Stimulated activated CD8-positive, alpha-beta memory T cell treated with anti-CD3 and anti-CD28 coated beads, Interleukin-7, amount 100 ng/mL, for 24 hours (primary cell): ENCODE measurements around the gene KIF23.
"Not testable (repeated sequence)": the region's sequence is repeated elsewhere in the genome, so short reads cannot be mapped to it uniquely, and the experiment has no call there.

Source experiments
- DNase-seq: peaks from one replicate; pipeline ENCODE4 v3.0.0-alpha.2; 2020; ENCODE audit warnings: low read depth

The KIF23 gene

GRCh38 chr15:69434679-69435078 lies 20.5 kb downstream of the KIF23 start:
- DNase-seq: no peak

GRCh38 chr15:69435985-69436384 lies 21.8 kb downstream of the KIF23 start:
- no peak for DNase-seq

- no peak for DNase-seq
Measured at GRCh38 chr15:69436951-69437350, 22.8 kb downstream of the KIF23 start.

GRCh38 chr15:69439623-69440022 lies 25.5 kb downstream of the KIF23 start:
- DNase-seq: no peak

GRCh38 chr15:69443032-69443611 lies 29.0 kb downstream of the KIF23 start:
- DNase-seq: no peak

GRCh38 chr15:69444686-69445085 lies 30.5 kb downstream of the KIF23 start:
- no peak for DNase-seq

GRCh38 chr15:69446953-69447352 lies 32.8 kb downstream of the KIF23 start:
- no peak for DNase-seq

GRCh38 chr15:69450221-69450620 lies 36.1 kb downstream of the KIF23 start:
- DNase-seq: not testable (repeated sequence)

- no peak for DNase-seq
Measured at GRCh38 chr15:69450968-69451695, 37.0 kb downstream of the KIF23 start.

GRCh38 chr15:69451951-69452691 lies 38.0 kb downstream of the KIF23 start:
- DNase-seq: no peak

- peak; percentile 86 for DNase-seq
Measured at GRCh38 chr15:69452692-69453521, 38.8 kb downstream of the KIF23 start, which contains the start of gene RPLP1. Gene RPLP1, plus strand, starts transcription at chr15:69452818. Its CDS starts 131 bp downstream, at chr15:69452949.

- DNase-seq: no peak
Measured at GRCh38 chr15:69454953-69455352, 40.8 kb downstream of the KIF23 start.

GRCh38 chr15:69456208-69457166 lies 42.3 kb downstream of the KIF23 start:
- DNase-seq: no peak

- DNase-seq: no peak
Measured at GRCh38 chr15:69457304-69458280, 43.4 kb downstream of the KIF23 start.

GRCh38 chr15:69459066-69459465 lies 44.9 kb downstream of the KIF23 start:
- DNase-seq: no peak

GRCh38 chr15:69460481-69460880 lies 46.3 kb downstream of the KIF23 start:
- DNase-seq: no peak

GRCh38 chr15:69462030-69462492 lies 47.9 kb downstream of the KIF23 start:
- DNase-seq: no peak

GRCh38 chr15:69462493-69463181 lies 48.5 kb downstream of the KIF23 start:
- DNase-seq: peak; percentile 91

GRCh38 chr15:69463182-69463756 lies 49.1 kb downstream of the KIF23 start:
- no peak for DNase-seq
